PC-3 (cell line): ENCODE data around the gene ATP6V0E1. TPM values are rescaled to one million over a fixed set of nuclear protein-coding genes. Genes with fewer than 3 reads are reported as not detected.
A peak's percentile ranks its signal among the peaks of the same experiment; 100 is the strongest.
"Not testable (repeated sequence)": the region's sequence is repeated elsewhere in the genome, so short reads cannot be mapped to it uniquely, and the experiment has no call there.

ENCODE experiments used
- ATAC-seq: fragments of 200-7000 bp; cut with Tn5 transposase; 2 replicates; pipeline ENCODE4 v1.9.1; 2020; ENCODE audit warnings: mild to moderate bottlenecking, moderate library complexity
- BruUV-seq: library from RNA; stranded (reverse); fragments of 400-500 nt; replicated peaks from 2 replicates; lab custom pipeline; 2021; lab: Mats Ljungman, UMichigan
- CTCF ChIA-PET: fragments of 300-600 bp; sonication (Branson Sonifier 250); formaldehyde crosslinking; loops from one replicate; lab custom pipeline; 2022; ENCODE audit warnings: antibody characterized with exemption; lab: Charles Lee
- POLR2A ChIA-PET: fragments of 300-600 bp; sonication (Branson Sonifier 250); formaldehyde crosslinking; loops from one replicate; lab custom pipeline; 2022; ENCODE audit warnings: antibody characterized with exemption; ENCODE audit not compliant: unreplicated experiment; lab: Charles Lee
- DNase-seq: peaks from one replicate; pipeline ENCODE4 v3.0.0-alpha.2; 2015
- H2AFZ ChIP-seq: fragments of 300-600 bp; sonication (generic); 2 replicates; pipeline ENCODE4 v1.6.0; 2016; ENCODE audit warnings: antibody characterized with exemption, low read length
- H3F3A ChIP-seq: fragments of 300-600 bp; sonication (generic); one replicate; pipeline ENCODE4 v1.6.0; 2017; ENCODE audit warnings: antibody characterized with exemption, low read length, control low read depth, mild to moderate bottlenecking; ENCODE audit not compliant: unreplicated experiment
- H3K27ac ChIP-seq: fragments of 300-600 bp; sonication (generic); 2 replicates; pipeline ENCODE4 v1.5.1; 2016; ENCODE audit warnings: mild to moderate bottlenecking, low read length
- H3K27me3 ChIP-seq: fragments of 300-600 bp; sonication (generic); 2 replicates; pipeline ENCODE4 v1.6.1; 2016; ENCODE audit warnings: low read length, mixed read lengths
- H3K36me3 ChIP-seq: fragments of 300-600 bp; sonication (generic); 2 replicates; pipeline ENCODE4 v1.6.1; 2016; ENCODE audit warnings: low read depth, mixed run types, low read length, mixed read lengths
- H3K4me1 ChIP-seq: fragments of 300-600 bp; sonication (generic); 2 replicates; pipeline ENCODE4 v1.5.1; 2016; ENCODE audit warnings: low read length; ENCODE audit not compliant: insufficient read depth
- H3K4me2 ChIP-seq: fragments of 300-600 bp; sonication (generic); 2 replicates; pipeline ENCODE4 v1.6.0; 2016; ENCODE audit warnings: low read length
- H3K4me3 ChIP-seq: fragments of 300-600 bp; sonication (generic); 2 replicates; pipeline ENCODE4 v1.5.1; 2016; ENCODE audit warnings: mild to moderate bottlenecking, low read length, mixed read lengths
- H3K79me2 ChIP-seq: fragments of 300-600 bp; sonication (generic); 2 replicates; pipeline ENCODE4 v1.6.1; 2017; ENCODE audit warnings: low read length, mixed read lengths
- H3K9ac ChIP-seq: fragments of 300-600 bp; sonication (generic); 2 replicates; pipeline ENCODE4 v1.6.0; 2016; ENCODE audit warnings: mild to moderate bottlenecking, low read length
- H3K9me2 ChIP-seq: fragments of 300-600 bp; sonication (generic); replicated peaks from 2 replicates; pipeline ENCODE4 v1.6.1; 2016; ENCODE audit warnings: mixed run types, low read length, mixed read lengths
- H3K9me3 ChIP-seq: fragments of 300-600 bp; sonication (generic); 2 replicates; pipeline ENCODE4 v1.6.1; 2016; ENCODE audit warnings: low read length, mixed read lengths
- H4K20me1 ChIP-seq: fragments of 300-600 bp; sonication (generic); 2 replicates; pipeline ENCODE4 v1.6.1; 2016; ENCODE audit warnings: low read length, mixed read lengths
- EZH2 ChIP-seq: fragments of 300-600 bp; sonication (generic); IDR thresholded peaks from one replicate; pipeline ENCODE4 v1.6.1; 2017; ENCODE audit warnings: antibody characterized with exemption, mild to moderate bottlenecking, low read length; ENCODE audit not compliant: unreplicated experiment
- EZH2phosphoT487 ChIP-seq: fragments of 300-600 bp; sonication (generic); IDR thresholded peaks from 2 replicates; pipeline ENCODE4 v1.6.1; 2018; ENCODE audit warnings: mild to moderate bottlenecking, antibody characterized with exemption, low read length, borderline replicate concordance
- intact Hi-C: fragments of 100-400 bp; cut with micrococcal nuclease; formaldehyde crosslinking; loops from 2 replicates; pipeline ENCODE4 v1.9.0; 2023
- total RNA-seq: library from RNA; depleted of rRNA; stranded (reverse); fragments of >200 nt; gene quantifications from 2 replicates; pipeline ENCODE4 v1.2.3, GENCODE V29; 2014
- TF ChIP-seq, protein P1 (sequence below): fragments of 300-600 bp; sonication (generic); conservative IDR thresholded peaks from 2 replicates; pipeline ENCODE4 v1.5.1; 2017; ENCODE audit warnings: antibody characterized with exemption, low read depth, mild to moderate bottlenecking, low read length

ATP6V0E1 gene
- total RNA-seq, 1 experiment from 2014 or later, result 154 TPM

GRCh38 chr5:173015192-173015591 is 31.6 kb downstream of the ATP6V0E1 start:
- ChIA-PET CTCF (no interaction called here), POLR2A (no interaction called here)
- Histone ChIP-seq H3K9me2 (no peaks in the 10 kb centered on the region), H3K4me3 (no peak overlapping the region), H3K27ac (no peak overlapping the region), H3K36me3 (peaks cover 8% of the 10 kb centered on the region; the same call in 1 of the 2 replicates), H3F3A (no peaks in the 10 kb centered on the region), H3K9ac (no peak overlapping the region), H3K4me1 (peaks cover 22% of the 10 kb centered on the region), H3K4me2 (no peak overlapping the region), H3K79me2 (peaks cover 90% of the 10 kb centered on the region), H3K9me3 (no peaks in the 10 kb centered on the region), H2AFZ (no peak overlapping the region), H4K20me1 (peaks cover 21% of the 10 kb centered on the region), H3K27me3 (no peaks in the 10 kb centered on the region)
- no peak for ATAC-seq
- DNase-seq, result no peak
- TF ChIP-seq EZH2 (no peak), EZH2phosphoT487 (no peak)
- TF ChIP-seq, protein P1, sequence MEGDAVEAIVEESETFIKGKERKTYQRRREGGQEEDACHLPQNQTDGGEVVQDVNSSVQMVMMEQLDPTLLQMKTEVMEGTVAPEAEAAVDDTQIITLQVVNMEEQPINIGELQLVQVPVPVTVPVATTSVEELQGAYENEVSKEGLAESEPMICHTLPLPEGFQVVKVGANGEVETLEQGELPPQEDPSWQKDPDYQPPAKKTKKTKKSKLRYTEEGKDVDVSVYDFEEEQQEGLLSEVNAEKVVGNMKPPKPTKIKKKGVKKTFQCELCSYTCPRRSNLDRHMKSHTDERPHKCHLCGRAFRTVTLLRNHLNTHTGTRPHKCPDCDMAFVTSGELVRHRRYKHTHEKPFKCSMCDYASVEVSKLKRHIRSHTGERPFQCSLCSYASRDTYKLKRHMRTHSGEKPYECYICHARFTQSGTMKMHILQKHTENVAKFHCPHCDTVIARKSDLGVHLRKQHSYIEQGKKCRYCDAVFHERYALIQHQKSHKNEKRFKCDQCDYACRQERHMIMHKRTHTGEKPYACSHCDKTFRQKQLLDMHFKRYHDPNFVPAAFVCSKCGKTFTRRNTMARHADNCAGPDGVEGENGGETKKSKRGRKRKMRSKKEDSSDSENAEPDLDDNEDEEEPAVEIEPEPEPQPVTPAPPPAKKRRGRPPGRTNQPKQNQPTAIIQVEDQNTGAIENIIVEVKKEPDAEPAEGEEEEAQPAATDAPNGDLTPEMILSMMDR, result no peak
- no TSS peak for BruUV-seq
- intact Hi-C loops, result loop anchor here (5.0 kb wide), 1 partner anchor 42 kb away; the partner anchor contains the start of gene CREBRF

- Histone ChIP-seq H3K9ac (no peak overlapping the region), H3K36me3 (peaks cover 11% of the 10 kb centered on the region; the same call in 1 of the 2 replicates), H4K20me1 (peaks cover 17% of the 10 kb centered on the region), H3F3A (no peaks in the 10 kb centered on the region), H3K79me2 (peaks cover 85% of the 10 kb centered on the region), H3K4me3 (no peak overlapping the region), H2AFZ (no peak overlapping the region), H3K9me3 (no peaks in the 10 kb centered on the region), H3K9me2 (no peaks in the 10 kb centered on the region), H3K4me1 (peaks cover 22% of the 10 kb centered on the region), H3K27me3 (no peaks in the 10 kb centered on the region), H3K4me2 (peak overlapping the region; percentile 31), H3K27ac (peak overlapping the region; percentile 58)
- DNase-seq (no peak), ATAC-seq (peak; percentile 5; the same call in 1 of the 2 replicates)
- no TSS peak for BruUV-seq
- POLR2A ChIA-PET, result no interaction called here
- CTCF ChIA-PET, result no interaction called here
- intact Hi-C loops, result loop anchor here (2.0 to 5.0 kb wide), 2 partner anchors 31 to 41 kb away; partner anchors contain the start of gene CREBRF
- TF ChIP-seq, protein P1, result no peak
- no peak for TF ChIP-seq EZH2
- no peak for TF ChIP-seq EZH2phosphoT487
Observed at GRCh38 chr5:173015598-173016455, 32.3 kb downstream of the ATP6V0E1 start.

- H3K9me3 ChIP-seq, result no peaks in the 10 kb centered on the region
- H3K79me2 ChIP-seq, result peaks cover 77% of the 10 kb centered on the region
- POLR2A ChIA-PET, result interaction anchor here (0.6 kb wide), 1 partner anchor 21 kb away, joined by 3 read pairs; no protein-coding TSS in a partner anchor
- H3K9me2 ChIP-seq, result no peaks in the 10 kb centered on the region
- CTCF ChIA-PET, result no interaction called here
- ATAC-seq (peak; percentile 94), DNase-seq (peak; percentile 77)
- peak overlapping the region; percentile 58 for H3K27ac ChIP-seq
- H3K4me1 ChIP-seq, result peaks cover 22% of the 10 kb centered on the region
- intact Hi-C loops, result loop anchor here (2.0 to 5.0 kb wide), 2 partner anchors 32 to 41 kb away; partner anchors contain the start of gene CREBRF
- no peak overlapping the region for H3K9ac ChIP-seq
- no peaks in the 10 kb centered on the region for H3F3A ChIP-seq
- H3K4me3 ChIP-seq, result no peak overlapping the region
- H3K27me3 ChIP-seq, result no peaks in the 10 kb centered on the region
- peaks cover 11% of the 10 kb centered on the region; the same call in 1 of the 2 replicates for H3K36me3 ChIP-seq
- no peak for TF ChIP-seq EZH2phosphoT487
- TF ChIP-seq, protein P1, result no peak
- no peak for TF ChIP-seq EZH2
- H3K4me2 ChIP-seq, result peak overlapping the region; percentile 31
- H4K20me1 ChIP-seq, result peaks cover 17% of the 10 kb centered on the region
- no TSS peak for BruUV-seq
- H2AFZ ChIP-seq, result no peak overlapping the region
Observed at GRCh38 chr5:173016598-173017046, 33.1 kb downstream of the ATP6V0E1 start.

GRCh38 chr5:173017087-173017486 is 33.5 kb downstream of the ATP6V0E1 start:
- H3K9me2 ChIP-seq, H3K9me3 ChIP-seq, DNase-seq, ATAC-seq, H3K9ac ChIP-seq, CTCF ChIA-PET, H3F3A ChIP-seq, BruUV-seq, H2AFZ ChIP-seq, H3K4me3 ChIP-seq, H3K36me3 ChIP-seq, H3K27me3 ChIP-seq: not testable (repeated sequence)
- Histone ChIP-seq H3K4me2 (peak overlapping the region; percentile 31), H4K20me1 (peaks cover 17% of the 10 kb centered on the region), H3K4me1 (peaks cover 22% of the 10 kb centered on the region), H3K27ac (peak overlapping the region; percentile 58), H3K79me2 (peaks cover 73% of the 10 kb centered on the region)
- POLR2A ChIA-PET, result interaction anchor here (0.6 kb wide), 1 partner anchor 22 kb away, joined by 3 read pairs; no protein-coding TSS in a partner anchor
- intact Hi-C loops, result loop anchor here (2.0 to 5.0 kb wide), 2 partner anchors 32 to 40 kb away; partner anchors contain the start of gene CREBRF
